HepG2 (cell line): Measurements from ENCODE around the gene ZBTB46. TPM values are rescaled to one million over a fixed set of nuclear protein-coding genes. Genes with fewer than 3 reads are reported as not detected.

Experiments
- BHLHE40 ChIP-seq: IDR thresholded peaks from 2 replicates; pipeline ENCODE4 v1.6.1; 2011; ENCODE audit warnings: low read length, improper control_type of control experiment
- FOXC1 ChIP-seq: sonication (generic); formaldehyde crosslinking; IDR thresholded peaks from 2 replicates; pipeline ENCODE4 v1.8.0; 2022; ENCODE audit warnings: mild to moderate bottlenecking, missing genetic modification reagents, borderline replicate concordance
- HES4 ChIP-seq: sonication (generic); formaldehyde crosslinking; IDR thresholded peaks from 2 replicates; pipeline ENCODE4 v1.9.0; 2021; ENCODE audit warnings: mild to moderate bottlenecking, missing genetic modification reagents, borderline replicate concordance
- MAZ ChIP-seq, 2 experiments: sonication (generic) in 1 of 2; formaldehyde crosslinking in 1 of 2; IDR thresholded peaks; 2 replicates each; pipeline versions ENCODE4 v1.5.0 to v1.6.1; 2012 to 2020; ENCODE audit warnings: low read depth in 2 of 2, mild to moderate bottlenecking in 2 of 2, borderline replicate concordance in 1 of 2, improper control_type of control experiment in 1 of 2, low read length in 1 of 2, missing genetic modification reagents in 1 of 2, moderate library complexity in 1 of 2
- NCOA1 ChIP-seq: sonication (generic); formaldehyde crosslinking; IDR thresholded peaks from 2 replicates; pipeline ENCODE4 v1.9.0; 2021; ENCODE audit warnings: missing genetic modification reagents
- NR2F2 ChIP-seq: IDR thresholded peaks from 2 replicates; pipeline ENCODE4 v1.6.1; 2012; ENCODE audit warnings: low read depth, inconsistent platforms, borderline replicate concordance
- RBM39 ChIP-seq: fragments of 200-400 bp; formaldehyde crosslinking; IDR thresholded peaks from one replicate; pipeline ENCODE4 v1.6.1; 2018; ENCODE audit warnings: antibody characterized with exemption, mild to moderate bottlenecking, low read depth, low read length; ENCODE audit not compliant: poor library complexity, severe bottlenecking
- TCF7 ChIP-seq: sonication (generic); IDR thresholded peaks from 2 replicates; pipeline ENCODE4 v1.6.1; 2016; ENCODE audit warnings: antibody characterized with exemption, low read depth
- XBP1 ChIP-seq: sonication (generic); formaldehyde crosslinking; IDR thresholded peaks from 2 replicates; pipeline ENCODE4 v1.5.0; 2020; ENCODE audit warnings: missing genetic modification reagents
- ZFY ChIP-seq: sonication (generic); formaldehyde crosslinking; IDR thresholded peaks from 2 replicates; pipeline ENCODE4 v1.4.0; 2020; ENCODE audit warnings: missing genetic modification reagents
- ZNF138 ChIP-seq: sonication (generic); formaldehyde crosslinking; IDR thresholded peaks from 2 replicates; pipeline ENCODE4 v1.5.0; 2020; ENCODE audit warnings: mild to moderate bottlenecking, low read depth, missing genetic modification reagents
- ZNF430 ChIP-seq: sonication (generic); formaldehyde crosslinking; IDR thresholded peaks from 2 replicates; pipeline ENCODE4 v1.9.0; 2021; ENCODE audit warnings: mild to moderate bottlenecking, missing genetic modification reagents
- ZNF572 ChIP-seq: sonication (generic); formaldehyde crosslinking; IDR thresholded peaks from 2 replicates; pipeline ENCODE4 v1.5.1; 2020; ENCODE audit warnings: mild to moderate bottlenecking, missing genetic modification reagents
- ZNF703 ChIP-seq: sonication (generic); formaldehyde crosslinking; IDR thresholded peaks from 2 replicates; pipeline ENCODE4 v1.5.1; 2020; ENCODE audit warnings: missing genetic modification reagents, mild to moderate bottlenecking, moderate library complexity, borderline replicate concordance
- ZNF747 ChIP-seq: sonication (generic); formaldehyde crosslinking; IDR thresholded peaks from 2 replicates; pipeline ENCODE4 v1.8.1; 2023; ENCODE audit warnings: missing genetic modification reagents, mild to moderate bottlenecking, borderline replicate concordance
- polyA plus RNA-seq, 8 experiments: library from polyadenylated mRNA; depleted of rRNA in 3 of 8; stranded (reverse) in 7 of 8; unstranded in 1 of 8; fragments of >200 nt; fragmentation: Illumina TruSeq in 4 of 8; extraction: Trizol in 4 of 8; gene quantifications; 2 replicates each; pipeline versions ENCODE4 v1.2.1 to v1.2.3, GENCODE V29; 2011 to 2016; ENCODE audit warnings: low read depth in 4 of 8, missing spikeins in 1 of 8, mixed read lengths in 1 of 8; ENCODE audit not compliant: insufficient read depth in 1 of 8
- total RNA-seq, 5 experiments: library from RNA; depleted of rRNA; stranded (reverse); fragments of >200 nt; fragmentation: Illumina TruSeq; extraction: Trizol; gene quantifications; 2 replicates each; pipeline ENCODE4 v1.2.3, GENCODE V29; 2016; ENCODE audit warnings: low read depth in 1 of 5
- TF ChIP-seq, protein P1 (sequence below): sonication (generic); formaldehyde crosslinking; conservative IDR thresholded peaks from 2 replicates; pipeline ENCODE4 v1.5.0; 2020; ENCODE audit warnings: missing genetic modification reagents
- TF ChIP-seq, protein P2 (sequence below): IDR thresholded peaks from 2 replicates; pipeline ENCODE4 v1.6.1; 2016; ENCODE audit warnings: missing compliant biosample characterization, missing genetic modification reagents, borderline replicate concordance
- TF ChIP-seq, protein P3 (sequence below): IDR thresholded peaks from 2 replicates; pipeline ENCODE4 v1.6.1; 2018; ENCODE audit warnings: missing genetic modification reagents
- TF ChIP-seq, protein P4 (sequence below): sonication (generic); formaldehyde crosslinking; IDR thresholded peaks from 2 replicates; pipeline ENCODE4 v1.5.1; 2020; ENCODE audit warnings: mild to moderate bottlenecking, missing genetic modification reagents, borderline replicate concordance

Gene ZBTB46
- total and polyA plus RNA-seq, 2 of the 13 experiments (the other 11 are each of a cell fraction or from before 2014, with no cell fraction given), result 1.6 to 13.5 TPM

DNA sequence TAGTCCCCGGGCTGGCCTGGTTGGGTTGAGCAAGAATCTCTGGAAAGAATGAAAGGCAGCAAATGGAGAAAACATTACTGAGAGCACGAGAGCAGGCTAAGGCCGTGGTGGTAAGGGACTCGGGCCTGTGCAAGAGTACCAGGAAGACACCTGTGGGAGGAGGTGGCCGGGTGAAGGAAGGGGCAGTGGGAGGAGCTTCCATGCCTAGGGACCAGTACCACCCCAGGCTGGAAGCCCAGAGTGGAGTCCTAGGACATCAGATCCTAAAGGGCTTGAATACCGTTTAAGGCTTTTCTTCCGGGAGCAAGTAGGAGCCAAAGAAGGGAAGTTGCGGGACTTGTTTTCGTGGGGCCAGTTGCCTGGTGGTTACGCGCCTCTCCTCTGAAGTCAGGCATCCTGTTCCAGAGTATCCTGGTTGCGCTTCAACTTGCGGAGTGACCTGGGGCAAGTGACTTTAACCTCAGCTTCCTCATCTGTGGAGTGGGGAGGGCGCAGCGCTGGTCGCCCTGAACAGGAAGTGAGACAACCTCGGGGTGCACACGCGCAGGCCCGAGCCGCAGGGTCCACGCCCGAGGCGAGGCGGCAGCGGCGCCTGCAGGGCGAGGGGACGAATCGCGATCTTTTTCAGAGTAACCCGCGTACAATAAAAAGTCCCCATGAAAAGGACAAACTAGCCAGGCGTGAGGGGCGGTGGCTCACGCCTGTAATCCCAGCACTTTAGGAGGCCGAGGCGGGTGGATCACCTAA, 32.9 kb upstream of the ZBTB46 start (continued):
- TF ChIP-seq, protein P1, sequence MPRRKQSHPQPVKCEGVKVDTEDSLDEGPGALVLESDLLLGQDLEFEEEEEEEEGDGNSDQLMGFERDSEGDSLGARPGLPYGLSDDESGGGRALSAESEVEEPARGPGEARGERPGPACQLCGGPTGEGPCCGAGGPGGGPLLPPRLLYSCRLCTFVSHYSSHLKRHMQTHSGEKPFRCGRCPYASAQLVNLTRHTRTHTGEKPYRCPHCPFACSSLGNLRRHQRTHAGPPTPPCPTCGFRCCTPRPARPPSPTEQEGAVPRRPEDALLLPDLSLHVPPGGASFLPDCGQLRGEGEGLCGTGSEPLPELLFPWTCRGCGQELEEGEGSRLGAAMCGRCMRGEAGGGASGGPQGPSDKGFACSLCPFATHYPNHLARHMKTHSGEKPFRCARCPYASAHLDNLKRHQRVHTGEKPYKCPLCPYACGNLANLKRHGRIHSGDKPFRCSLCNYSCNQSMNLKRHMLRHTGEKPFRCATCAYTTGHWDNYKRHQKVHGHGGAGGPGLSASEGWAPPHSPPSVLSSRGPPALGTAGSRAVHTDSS (CRISPR knock-in tag), result no peak; the same call in 1 of the 2 replicates
- peak; percentile 98; the same call in 1 of the 2 replicates for TF ChIP-seq ZNF138 (CRISPR knock-in tag)
- TF ChIP-seq, protein P2, sequence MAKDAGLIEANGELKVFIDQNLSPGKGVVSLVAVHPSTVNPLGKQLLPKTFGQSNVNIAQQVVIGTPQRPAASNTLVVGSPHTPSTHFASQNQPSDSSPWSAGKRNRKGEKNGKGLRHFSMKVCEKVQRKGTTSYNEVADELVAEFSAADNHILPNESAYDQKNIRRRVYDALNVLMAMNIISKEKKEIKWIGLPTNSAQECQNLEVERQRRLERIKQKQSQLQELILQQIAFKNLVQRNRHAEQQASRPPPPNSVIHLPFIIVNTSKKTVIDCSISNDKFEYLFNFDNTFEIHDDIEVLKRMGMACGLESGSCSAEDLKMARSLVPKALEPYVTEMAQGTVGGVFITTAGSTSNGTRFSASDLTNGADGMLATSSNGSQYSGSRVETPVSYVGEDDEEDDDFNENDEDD (CRISPR knock-in tag), result peak; percentile 64; the same call in 1 of the 2 replicates
- TF ChIP-seq ZNF430, result peak; percentile 56; the same call in 1 of the 2 replicates
- TF ChIP-seq RBM39, result no peak
- no peak for TF ChIP-seq HES4 (CRISPR knock-in tag)
- no peak for TF ChIP-seq XBP1
- TF ChIP-seq NCOA1 (CRISPR knock-in tag), result peak; percentile 12; the same call in 1 of the 2 replicates
- TF ChIP-seq ZFY (CRISPR knock-in tag), result peak; percentile 60
- no peak for TF ChIP-seq BHLHE40
- TF ChIP-seq NR2F2, result no peak
- TF ChIP-seq, protein P3, sequence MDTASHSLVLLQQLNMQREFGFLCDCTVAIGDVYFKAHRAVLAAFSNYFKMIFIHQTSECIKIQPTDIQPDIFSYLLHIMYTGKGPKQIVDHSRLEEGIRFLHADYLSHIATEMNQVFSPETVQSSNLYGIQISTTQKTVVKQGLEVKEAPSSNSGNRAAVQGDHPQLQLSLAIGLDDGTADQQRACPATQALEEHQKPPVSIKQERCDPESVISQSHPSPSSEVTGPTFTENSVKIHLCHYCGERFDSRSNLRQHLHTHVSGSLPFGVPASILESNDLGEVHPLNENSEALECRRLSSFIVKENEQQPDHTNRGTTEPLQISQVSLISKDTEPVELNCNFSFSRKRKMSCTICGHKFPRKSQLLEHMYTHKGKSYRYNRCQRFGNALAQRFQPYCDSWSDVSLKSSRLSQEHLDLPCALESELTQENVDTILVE (CRISPR knock-in tag), result peak; percentile 76
- TF ChIP-seq FOXC1 (CRISPR knock-in tag), result no peak; the same call in 1 of the 2 replicates
- no peak for TF ChIP-seq ZNF703 (CRISPR knock-in tag)
- TF ChIP-seq TCF7, result no peak
- TF ChIP-seq, protein P4, sequence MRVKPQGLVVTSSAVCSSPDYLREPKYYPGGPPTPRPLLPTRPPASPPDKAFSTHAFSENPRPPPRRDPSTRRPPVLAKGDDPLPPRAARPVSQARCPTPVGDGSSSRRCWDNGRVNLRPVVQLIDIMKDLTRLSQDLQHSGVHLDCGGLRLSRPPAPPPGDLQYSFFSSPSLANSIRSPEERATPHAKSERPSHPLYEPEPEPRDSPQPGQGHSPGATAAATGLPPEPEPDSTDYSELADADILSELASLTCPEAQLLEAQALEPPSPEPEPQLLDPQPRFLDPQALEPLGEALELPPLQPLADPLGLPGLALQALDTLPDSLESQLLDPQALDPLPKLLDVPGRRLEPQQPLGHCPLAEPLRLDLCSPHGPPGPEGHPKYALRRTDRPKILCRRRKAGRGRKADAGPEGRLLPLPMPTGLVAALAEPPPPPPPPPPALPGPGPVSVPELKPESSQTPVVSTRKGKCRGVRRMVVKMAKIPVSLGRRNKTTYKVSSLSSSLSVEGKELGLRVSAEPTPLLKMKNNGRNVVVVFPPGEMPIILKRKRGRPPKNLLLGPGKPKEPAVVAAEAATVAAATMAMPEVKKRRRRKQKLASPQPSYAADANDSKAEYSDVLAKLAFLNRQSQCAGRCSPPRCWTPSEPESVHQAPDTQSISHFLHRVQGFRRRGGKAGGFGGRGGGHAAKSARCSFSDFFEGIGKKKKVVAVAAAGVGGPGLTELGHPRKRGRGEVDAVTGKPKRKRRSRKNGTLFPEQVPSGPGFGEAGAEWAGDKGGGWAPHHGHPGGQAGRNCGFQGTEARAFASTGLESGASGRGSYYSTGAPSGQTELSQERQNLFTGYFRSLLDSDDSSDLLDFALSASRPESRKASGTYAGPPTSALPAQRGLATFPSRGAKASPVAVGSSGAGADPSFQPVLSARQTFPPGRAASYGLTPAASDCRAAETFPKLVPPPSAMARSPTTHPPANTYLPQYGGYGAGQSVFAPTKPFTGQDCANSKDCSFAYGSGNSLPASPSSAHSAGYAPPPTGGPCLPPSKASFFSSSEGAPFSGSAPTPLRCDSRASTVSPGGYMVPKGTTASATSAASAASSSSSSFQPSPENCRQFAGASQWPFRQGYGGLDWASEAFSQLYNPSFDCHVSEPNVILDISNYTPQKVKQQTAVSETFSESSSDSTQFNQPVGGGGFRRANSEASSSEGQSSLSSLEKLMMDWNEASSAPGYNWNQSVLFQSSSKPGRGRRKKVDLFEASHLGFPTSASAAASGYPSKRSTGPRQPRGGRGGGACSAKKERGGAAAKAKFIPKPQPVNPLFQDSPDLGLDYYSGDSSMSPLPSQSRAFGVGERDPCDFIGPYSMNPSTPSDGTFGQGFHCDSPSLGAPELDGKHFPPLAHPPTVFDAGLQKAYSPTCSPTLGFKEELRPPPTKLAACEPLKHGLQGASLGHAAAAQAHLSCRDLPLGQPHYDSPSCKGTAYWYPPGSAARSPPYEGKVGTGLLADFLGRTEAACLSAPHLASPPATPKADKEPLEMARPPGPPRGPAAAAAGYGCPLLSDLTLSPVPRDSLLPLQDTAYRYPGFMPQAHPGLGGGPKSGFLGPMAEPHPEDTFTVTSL (CRISPR knock-in tag), result peak; percentile 51; the same call in 1 of the 2 replicates
- peak; percentile 97 for TF ChIP-seq ZNF747 (CRISPR knock-in tag)
- no peak; the same call in 1 of the 2 replicates for TF ChIP-seq ZNF572 (CRISPR knock-in tag)
- TF ChIP-seq MAZ (IDR thresholded peaks at IDR 0.05; ENCODE audit: borderline replicate concordance, low read depth, low read length), result no peak
- peak; percentile 89 for TF ChIP-seq MAZ (CRISPR knock-in tag; IDR thresholded peaks at IDR 0.05; ENCODE audit: low read depth)
